OCI-LY7 (cell line): ENCODE results near the gene PNO1. TPM values are rescaled to one million over a fixed set of nuclear protein-coding genes. Genes with fewer than 3 reads are reported as not detected.

Experiments
- BruUV-seq: library from RNA; stranded (reverse); fragments of 400-500 nt; replicated peaks from 2 replicates; lab custom pipeline; 2021; lab: Mats Ljungman, UMichigan
- CTCF ChIA-PET: fragments of 300-600 bp; sonication (Branson Sonifier 250); formaldehyde crosslinking; loops from one replicate; lab custom pipeline; 2022; ENCODE audit warnings: antibody characterized with exemption; ENCODE audit not compliant: unreplicated experiment; lab: Charles Lee
- POLR2A ChIA-PET: fragments of 300-600 bp; sonication (Branson Sonifier 250); formaldehyde crosslinking; loops from one replicate; lab custom pipeline; 2022; ENCODE audit warnings: antibody characterized with exemption; lab: Charles Lee
- DNase-seq: peaks from one replicate; pipeline ENCODE4 v3.0.0-alpha.2; 2015; ENCODE audit warnings: low spot score
- H2AFZ ChIP-seq: fragments of 200-600 bp; sonication (generic), shearing (Covaris generic); 2 replicates; pipeline ENCODE4 v1.6.1; 2014; ENCODE audit warnings: mild to moderate bottlenecking, antibody characterized with exemption, low read length, moderate library complexity
- H3K27ac ChIP-seq: fragments of 200-600 bp; sonication (generic); 2 replicates; pipeline ENCODE4 v1.5.1; 2014; ENCODE audit warnings: mixed run types, low read depth, mild to moderate bottlenecking, moderate library complexity, low read length, inconsistent platforms; ENCODE audit not compliant: poor library complexity, severe bottlenecking
- H3K36me3 ChIP-seq: fragments of 200-600 bp; sonication (generic); 2 replicates; pipeline ENCODE4 v1.6.1; 2014; ENCODE audit warnings: mild to moderate bottlenecking, antibody characterized with exemption, low read length, moderate library complexity, mixed read lengths; ENCODE audit not compliant: insufficient read depth
- H3K4me1 ChIP-seq: fragments of 200-600 bp; sonication (generic); 2 replicates; pipeline ENCODE4 v1.5.1; 2014; ENCODE audit warnings: mild to moderate bottlenecking, low read length; ENCODE audit not compliant: insufficient read depth, poor library complexity, severe bottlenecking
- H3K4me2 ChIP-seq: fragments of 200-600 bp; sonication (generic); 2 replicates; pipeline ENCODE4 v1.6.1; 2014; ENCODE audit warnings: mild to moderate bottlenecking, low read length
- H3K4me3 ChIP-seq: fragments of 200-600 bp; sonication (generic); 2 replicates; pipeline ENCODE4 v1.5.1; 2014; ENCODE audit warnings: mild to moderate bottlenecking, low read depth, low read length; ENCODE audit not compliant: poor library complexity, severe bottlenecking
- H3K79me2 ChIP-seq: fragments of 200-600 bp; sonication (generic); 2 replicates; pipeline ENCODE4 v1.6.1; 2016; ENCODE audit warnings: low read depth, mild to moderate bottlenecking, low read length, moderate library complexity, mixed read lengths; ENCODE audit not compliant: insufficient read depth
- H3K9me2 ChIP-seq: fragments of 200-600 bp; sonication (generic); 2 replicates; pipeline ENCODE4 v1.6.1; 2016; ENCODE audit warnings: mild to moderate bottlenecking, low read length, mixed read lengths; ENCODE audit not compliant: insufficient read depth
- H3K9me3 ChIP-seq: fragments of 200-600 bp; sonication (generic); 2 replicates; pipeline ENCODE4 v1.6.1; 2014; ENCODE audit warnings: mild to moderate bottlenecking, mixed run types, low read length, mixed read lengths
- H4K20me1 ChIP-seq: fragments of 200-600 bp; sonication (generic); 2 replicates; pipeline ENCODE4 v1.6.1; 2014; ENCODE audit warnings: mild to moderate bottlenecking, antibody characterized with exemption, low read length, moderate library complexity, mixed read lengths; ENCODE audit not compliant: insufficient read depth
- CTCF ChIP-seq: fragments of 200-600 bp; sonication (generic); conservative IDR thresholded peaks from 2 replicates; pipeline ENCODE4 v1.5.1; 2014; ENCODE audit warnings: mild to moderate bottlenecking, antibody characterized with exemption, low read length, moderate library complexity, mixed read lengths
- EZH2phosphoT487 ChIP-seq: fragments of 200-600 bp; sonication (generic); IDR thresholded peaks from 2 replicates; pipeline ENCODE4 v1.6.1; 2018; ENCODE audit warnings: low read depth, borderline replicate concordance, mild to moderate bottlenecking, mixed run types, antibody characterized with exemption, low read length, moderate library complexity, mixed read lengths
- intact Hi-C: fragments of 100-400 bp; cut with micrococcal nuclease; formaldehyde crosslinking; loops from one replicate; pipeline ENCODE4 v1.10.0; 2022; ENCODE audit not compliant: unreplicated experiment
- total RNA-seq, 2 experiments: library from RNA; depleted of rRNA in 1 of 2; stranded (reverse); fragments of >200 nt in 1 of 2; shearing (Covaris generic) in 1 of 2; gene quantifications; 2 replicates each; pipeline ENCODE4 v1.2.3, GENCODE V29; 2014 to 2022

PNO1 gene
- total RNA-seq, 2 experiments from 2014 or later: 18.6 to 22.5 TPM

GRCh38 chr2:68225119-68225632 lies 67.5 kb downstream of the PNO1 start:
- Histone ChIP-seq H4K20me1 (peaks cover 47% of the 10 kb centered on the region), H3K4me2 (peak overlapping the region; percentile 13; the same call in 1 of the 2 replicates)

More at GRCh38 chr2:68225119-68225632, 67.5 kb downstream of the PNO1 start:
- TF ChIP-seq CTCF: peak; percentile 77
- no peak for TF ChIP-seq EZH2phosphoT487
- H3K4me3 ChIP-seq: no peak overlapping the region
- ChIA-PET CTCF (interaction anchor here (0.6 kb wide), 3 partner anchors 12 to 25 kb away, joined by 3 read pairs; no protein-coding TSS in a partner anchor), POLR2A (interaction anchor here (1.1 kb wide), 2 partner anchors 60 to 103 kb away, joined by 4 read pairs; no protein-coding TSS in a partner anchor)
- H2AFZ ChIP-seq: no peak overlapping the region
- DNase-seq: peak; percentile 53
- H3K9me2 ChIP-seq: no peaks in the 10 kb centered on the region
- H3K36me3 ChIP-seq: peaks cover 62% of the 10 kb centered on the region
- no TSS peak for BruUV-seq
- H3K9me3 ChIP-seq: peaks cover 21% of the 10 kb centered on the region
- H3K4me1 ChIP-seq: peaks cover 31% of the 10 kb centered on the region
- peaks cover 100% of the 10 kb centered on the region for H3K79me2 ChIP-seq
- peak overlapping the region; percentile 5 for H3K27ac ChIP-seq
- intact Hi-C loops: loop anchor here (1.0 kb wide), 2 partner anchors 28 to 103 kb away; no protein-coding TSS in a partner anchor

Other genes with a start within 250 kb of the PNO1 start
- gene C1D, start 94.9 kb upstream of the PNO1 start, total RNA-seq (2014; rRNA removed; shearing (Covaris generic)): 19.1 and 30.1 TPM in 2 replicates
- gene C1D, start 94.9 kb upstream of the PNO1 start, total RNA-seq (2022): 36.3 and 37.9 TPM in 2 replicates
- gene PPP3R1, start 94.6 kb downstream of the PNO1 start, total RNA-seq (2014; rRNA removed; shearing (Covaris generic)): 14.1 and 15.1 TPM in 2 replicates
- gene PPP3R1, start 94.6 kb downstream of the PNO1 start, total RNA-seq (2022): 90.3 and 97.4 TPM in 2 replicates
- not detected in 2 replicates for gene CNRIP1, start 162.1 kb downstream of the PNO1 start, total RNA-seq (2014; rRNA removed; shearing (Covaris generic))
- not detected in 2 replicates for gene CNRIP1, start 162.1 kb downstream of the PNO1 start, total RNA-seq (2022)
- 20.8 and 27.3 TPM in 2 replicates for gene PLEK, start 207.4 kb downstream of the PNO1 start, total RNA-seq (2014; rRNA removed; shearing (Covaris generic))
- gene PLEK, start 207.4 kb downstream of the PNO1 start, total RNA-seq (2022): 80.6 and 88.7 TPM in 2 replicates